ENCODE results near the gene ATAD1.
"Not testable (repeated sequence)": the region's sequence is repeated elsewhere in the genome, so short reads cannot be mapped to it uniquely, and the experiment has no call there.

ATAD1 gene

DNA sequence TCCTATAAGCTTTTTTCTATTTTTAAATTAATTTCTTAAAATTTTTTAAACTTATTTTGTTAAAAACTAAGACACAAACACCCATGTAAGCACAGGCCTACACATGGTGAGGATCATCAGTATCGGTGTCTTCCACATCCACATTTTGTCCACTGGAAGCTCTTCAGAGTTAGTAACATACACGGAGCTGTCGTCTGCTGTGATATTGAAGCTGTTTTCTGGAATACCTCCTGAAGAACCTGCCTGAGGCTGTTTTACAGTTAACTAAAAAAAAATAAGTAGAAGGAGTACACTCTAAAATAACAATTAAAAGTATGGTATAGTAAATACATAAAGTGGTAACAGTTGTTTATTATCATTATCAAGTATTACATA, 27.6 kb upstream of the ATAD1 start:
- no peak for DNase-seq

- DNase-seq: no peak
Observed at GRCh38 chr10:87844837-87845623, 27.0 kb upstream of the ATAD1 start.

- no peak for DNase-seq
Observed at GRCh38 chr10:87843714-87844113, 25.7 kb upstream of the ATAD1 start.

DNA sequence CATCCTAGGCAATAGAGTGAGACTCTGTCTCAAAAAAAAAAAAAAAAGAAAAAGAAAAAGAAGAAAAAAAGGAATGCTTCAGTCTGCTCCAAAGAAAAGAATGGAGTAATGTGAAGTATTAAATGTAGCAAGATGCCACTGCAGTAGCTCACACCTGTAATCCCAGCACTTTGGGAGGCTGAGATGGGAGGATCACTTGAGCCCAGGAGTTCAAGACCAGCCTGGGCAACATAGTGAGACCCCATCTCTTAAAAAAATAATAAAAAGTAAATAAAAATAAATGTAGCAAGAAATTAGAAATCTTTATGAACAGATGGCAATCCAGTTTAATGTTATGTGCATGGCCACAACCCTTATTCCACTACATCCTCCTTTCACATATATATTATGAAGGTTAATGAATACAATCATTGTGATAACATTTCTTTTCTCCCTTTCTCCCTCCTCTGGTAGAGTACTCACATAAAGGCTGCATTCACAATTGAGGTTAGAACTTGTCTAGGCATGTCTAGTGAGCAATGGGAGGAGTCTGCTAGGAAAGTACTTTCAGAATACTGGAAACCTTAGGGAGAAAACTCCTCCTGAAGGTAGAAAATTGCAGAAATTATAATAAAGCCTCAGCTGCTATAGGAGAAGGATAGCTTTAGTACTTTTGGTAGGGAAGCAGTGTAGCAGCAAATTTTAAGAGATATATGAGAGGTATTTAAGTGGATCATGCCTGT, 24.9 kb upstream of the ATAD1 start:
- no peak for DNase-seq

- no peak for DNase-seq
Observed at GRCh38 chr10:87842220-87842641, 24.2 kb upstream of the ATAD1 start.

DNA sequence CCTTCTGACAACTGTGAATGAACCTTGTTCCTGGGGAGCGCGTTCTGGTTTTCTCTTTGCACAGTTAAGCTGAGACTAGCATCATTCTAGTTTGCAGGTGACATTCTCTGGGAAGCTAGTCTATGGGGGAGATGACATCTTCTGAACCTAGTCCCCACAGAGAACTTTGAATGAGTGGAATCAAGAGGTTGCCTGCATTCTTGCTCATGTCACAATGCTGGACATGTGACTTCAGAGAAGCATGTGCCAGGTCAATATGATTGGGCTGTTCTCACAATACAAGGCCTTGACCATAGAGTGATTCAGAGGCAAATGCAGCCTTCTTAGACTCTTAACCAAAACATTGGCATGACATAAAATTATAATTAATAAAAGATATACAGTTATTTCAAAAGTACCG, 23.2 kb upstream of the ATAD1 start:
- no peak for DNase-seq

DNA sequence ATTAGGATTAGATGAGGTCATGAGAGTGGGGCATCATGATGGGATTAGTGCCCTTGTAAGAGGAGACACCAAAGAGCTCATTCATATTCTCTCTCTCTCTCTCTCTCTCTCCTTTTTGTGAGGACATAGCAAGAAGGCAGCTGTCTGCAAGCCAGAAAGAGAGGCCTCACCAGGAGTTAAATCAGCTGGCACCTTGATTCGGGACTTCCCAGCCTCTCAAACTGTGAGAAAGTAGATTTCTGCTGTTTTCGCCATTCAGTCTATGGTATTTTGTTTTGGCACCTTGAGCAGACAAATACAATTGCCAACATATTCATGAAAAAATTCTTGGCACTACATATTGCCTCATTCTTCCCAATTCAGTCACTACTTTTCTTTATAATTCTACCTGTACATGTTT, 20.6 kb upstream of the ATAD1 start:
- DNase-seq: no peak

DNA sequence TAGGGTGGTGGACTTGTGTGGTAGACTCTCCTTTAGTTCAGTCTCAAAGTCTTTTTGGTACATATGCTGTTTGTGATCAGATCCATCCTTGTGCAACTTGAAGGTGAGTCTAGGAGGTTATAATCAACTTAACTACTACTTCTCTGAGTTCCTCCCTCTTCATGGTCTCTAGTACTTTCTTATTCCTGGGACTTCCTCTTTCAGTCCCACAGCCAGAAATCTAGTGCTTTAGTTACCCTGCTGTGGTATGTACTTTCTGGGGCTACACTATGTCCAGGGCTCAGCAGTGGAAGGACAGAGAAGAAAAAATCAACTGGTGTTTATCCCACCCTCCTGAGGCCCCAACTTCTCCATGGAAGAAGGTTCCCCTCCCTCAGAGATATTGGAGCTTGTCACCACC, 19.4 kb upstream of the ATAD1 start:
- peak in 1 of 2 donors; percentile 28 for DNase-seq

GRCh38 chr10:87836098-87836497, 18.1 kb upstream of the ATAD1 start:
- no peak for DNase-seq

- no peak for DNase-seq
Observed at GRCh38 chr10:87829986-87830729, 12.1 kb upstream of the ATAD1 start.

GRCh38 chr10:87829051-87829450, 11.0 kb upstream of the ATAD1 start:
- DNase-seq: not testable (repeated sequence)

DNA sequence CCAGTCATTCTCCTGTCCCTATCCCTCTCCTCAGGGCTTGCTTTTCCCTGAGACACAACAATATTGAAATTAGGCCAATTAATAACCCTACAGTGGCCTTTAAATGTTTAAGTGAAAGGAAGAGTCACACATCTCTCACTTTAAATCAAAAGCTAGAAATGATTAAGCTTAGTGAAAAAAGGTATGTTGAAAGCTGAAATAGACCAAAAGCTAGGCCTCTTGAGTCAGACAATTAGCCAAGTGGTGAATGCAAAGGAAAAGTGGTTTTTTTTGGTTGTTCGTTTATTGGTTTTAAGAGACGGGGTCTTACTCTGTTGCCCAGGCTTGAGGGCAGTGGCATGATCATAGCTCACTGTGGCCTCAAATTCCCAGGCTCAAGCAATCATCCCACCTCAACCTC, 9.7 kb upstream of the ATAD1 start:
- no peak for DNase-seq

DNA sequence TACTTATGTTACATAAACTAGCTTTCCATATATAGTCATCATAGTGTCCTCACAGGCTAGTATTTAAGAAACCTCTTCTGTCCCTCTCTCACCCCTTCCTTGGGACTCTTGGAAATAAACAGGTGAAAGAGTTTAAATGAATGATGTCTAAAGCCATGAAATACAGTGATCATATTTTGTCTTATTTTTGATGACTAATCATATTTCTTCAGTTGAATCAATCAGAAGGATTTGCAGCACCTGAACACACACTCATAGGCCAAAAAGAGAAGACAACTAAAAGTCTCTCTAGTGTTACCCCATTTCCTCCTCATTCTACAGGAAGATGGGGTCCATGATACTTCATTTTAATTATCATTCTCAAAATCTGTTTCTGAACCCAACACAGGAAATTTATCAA, 8.6 kb upstream of the ATAD1 start:
- no peak for DNase-seq

- DNase-seq: no peak
Observed at GRCh38 chr10:87819289-87819585, 1.2 kb upstream of the ATAD1 start.

DNA sequence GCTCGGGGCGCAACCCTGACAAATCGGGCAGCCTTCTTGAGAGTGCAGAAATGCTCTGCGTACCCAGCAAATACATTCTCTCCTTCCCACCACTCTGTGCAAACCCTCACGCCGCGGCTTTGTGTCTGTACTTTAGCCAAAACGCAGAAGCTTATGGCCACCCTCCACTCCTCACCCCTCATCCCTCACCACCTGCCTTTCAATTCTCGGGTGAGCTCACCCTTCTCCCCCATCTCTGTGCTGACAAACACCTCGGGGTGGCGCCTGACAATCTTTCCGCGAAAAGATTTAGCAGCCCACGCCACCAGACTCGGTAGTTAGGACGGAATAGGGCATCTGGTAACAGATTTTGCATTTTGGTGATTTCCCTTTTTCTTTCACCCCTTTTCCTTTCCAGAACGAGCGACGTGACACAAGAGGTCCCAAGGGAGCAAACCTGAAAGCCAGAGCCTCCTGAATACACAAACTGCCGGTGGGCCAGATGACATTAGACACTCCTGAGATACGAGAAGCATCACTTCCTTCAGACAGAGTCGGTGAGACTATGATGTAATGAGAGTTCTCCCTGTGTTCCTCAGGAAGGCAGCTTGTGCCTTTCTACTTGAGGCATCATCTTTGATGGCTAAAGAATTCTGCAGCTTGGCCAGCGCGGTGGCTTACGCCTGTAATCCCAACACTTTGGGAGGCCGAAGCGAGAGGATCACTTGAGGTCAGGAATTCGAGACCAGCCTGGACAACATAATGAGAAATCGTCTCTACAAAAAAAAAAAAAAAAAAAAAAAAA, 671 bp upstream of the ATAD1 start:
- peak; percentile 14 to 23 for DNase-seq

- no peak for DNase-seq
Observed at GRCh38 chr10:87816898-87817608, 973 bp downstream of the ATAD1 start.

DNA sequence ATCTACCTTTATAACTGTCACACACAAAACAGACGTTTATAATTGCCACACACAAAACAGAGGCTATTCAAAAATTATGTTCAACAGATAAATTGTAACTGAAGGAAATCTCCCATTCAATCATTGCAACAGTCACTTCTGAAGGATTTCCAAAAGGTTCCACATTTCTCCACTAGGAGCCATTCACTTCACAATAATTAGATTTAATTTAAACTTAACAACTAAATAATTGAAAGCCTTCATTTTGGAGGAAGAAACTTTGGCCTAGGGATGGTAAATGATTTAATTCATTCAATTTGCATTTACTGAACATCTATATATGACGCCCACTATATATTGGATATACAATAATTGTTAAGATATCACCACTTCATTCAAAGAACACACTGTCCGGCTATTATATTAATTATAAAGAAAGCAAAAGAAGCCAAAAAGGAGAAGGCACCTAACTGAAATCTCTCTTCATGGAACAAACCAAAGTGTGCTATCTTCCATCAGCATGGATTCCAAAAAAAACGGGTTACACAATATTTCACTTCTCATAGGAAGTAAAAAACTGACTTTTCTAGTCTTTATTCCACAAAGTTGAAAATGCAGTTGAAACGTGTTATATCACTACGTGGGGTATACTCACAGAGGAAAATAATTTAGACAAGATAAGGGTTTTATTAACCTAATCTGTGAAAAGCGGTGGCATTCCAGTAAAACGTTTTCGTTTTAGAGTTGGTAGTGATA, 1.7 kb downstream of the ATAD1 start:
- no peak for DNase-seq

- no peak for DNase-seq
Observed at GRCh38 chr10:87804939-87805569, 13.0 kb downstream of the ATAD1 start.

DNA sequence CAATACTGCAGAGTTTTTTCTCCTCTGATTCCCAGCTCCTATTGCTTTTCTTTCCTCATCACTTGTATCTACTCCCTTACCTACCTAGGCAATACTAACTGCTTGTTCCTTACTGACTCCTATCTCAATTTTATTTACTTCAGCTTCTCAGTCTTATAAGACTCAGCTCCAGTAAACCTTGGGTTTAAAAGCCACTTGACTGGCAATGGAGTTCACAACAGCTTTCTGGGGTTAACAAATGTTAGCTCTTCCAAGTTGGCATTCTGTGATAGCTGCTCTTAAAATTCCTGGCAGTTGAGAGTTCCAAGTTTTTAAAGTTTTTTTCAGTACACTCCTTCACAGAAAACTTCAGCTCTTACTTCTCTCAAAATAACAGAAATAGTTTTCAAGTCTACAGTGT, 14.2 kb downstream of the ATAD1 start:
- DNase-seq: no peak

DNA sequence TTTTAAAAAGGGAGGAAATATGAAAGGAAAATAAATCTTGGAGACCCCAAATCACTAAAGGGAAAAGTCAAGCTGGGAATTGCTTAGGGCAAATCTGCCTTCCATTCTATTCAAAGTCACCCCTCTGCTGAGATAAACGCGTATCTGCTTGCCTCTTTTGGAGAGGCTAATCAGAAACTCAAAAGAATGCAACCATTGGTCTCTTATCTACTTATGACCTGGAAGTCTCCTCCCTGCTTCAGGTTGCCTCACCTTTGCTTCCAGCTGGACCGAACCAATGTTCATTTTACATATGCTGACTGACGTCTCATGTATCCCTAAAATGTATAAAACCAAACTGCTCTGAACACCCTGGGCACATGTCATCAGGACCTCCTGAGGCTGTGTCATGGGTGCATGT, 14.7 kb downstream of the ATAD1 start:
- no peak for DNase-seq

- DNase-seq: not testable (repeated sequence)
Observed at GRCh38 chr10:87801813-87802435, 16.1 kb downstream of the ATAD1 start.
